MM.1S (cell line): ENCODE results near the gene SCD.

ENCODE experiments used
- DNase-seq: peaks from one replicate; pipeline ENCODE4 v3.0.0-alpha.2; 2015
- H2AFZ ChIP-seq: fragments of 300-600 bp; sonication (generic); 2 replicates; pipeline ENCODE4 v1.6.0; 2016; ENCODE audit warnings: antibody characterized with exemption, low read length
- H3F3A ChIP-seq: fragments of 300-600 bp; sonication (generic); 2 replicates; pipeline ENCODE4 v1.6.1; 2016; ENCODE audit warnings: mild to moderate bottlenecking, antibody characterized with exemption, low read length, moderate library complexity, mixed read lengths; ENCODE audit not compliant: insufficient read depth
- H3K27ac ChIP-seq: fragments of 300-600 bp; sonication (generic); 2 replicates; pipeline ENCODE4 v1.5.1; 2016; ENCODE audit warnings: mild to moderate bottlenecking, low read length
- H3K27me3 ChIP-seq: fragments of 300-600 bp; sonication (generic); replicated peaks from 2 replicates; pipeline ENCODE4 v1.6.0; 2016; ENCODE audit warnings: low read length; ENCODE audit not compliant: insufficient read depth
- H3K36me3 ChIP-seq: fragments of 300-600 bp; sonication (generic); replicated peaks from 2 replicates; pipeline ENCODE4 v1.6.1; 2016; ENCODE audit warnings: mild to moderate bottlenecking, low read length, mixed read lengths; ENCODE audit not compliant: insufficient read depth
- H3K4me1 ChIP-seq: fragments of 300-600 bp; sonication (generic); 2 replicates; pipeline ENCODE4 v1.6.1; 2016; ENCODE audit warnings: low read length, mixed read lengths
- H3K4me2 ChIP-seq: fragments of 300-600 bp; sonication (generic); 2 replicates; pipeline ENCODE4 v1.6.0; 2016; ENCODE audit warnings: low read depth, low read length
- H3K4me3 ChIP-seq: fragments of 300-600 bp; sonication (generic); 2 replicates; pipeline ENCODE4 v1.5.1; 2016; ENCODE audit warnings: low read length, mixed read lengths
- H3K79me2 ChIP-seq: fragments of 300-600 bp; sonication (generic); 2 replicates; pipeline ENCODE4 v1.6.1; 2016; ENCODE audit warnings: mixed run types, low read length, mixed read lengths
- H3K9ac ChIP-seq: fragments of 300-600 bp; sonication (generic); 2 replicates; pipeline ENCODE4 v1.6.1; 2016; ENCODE audit warnings: low read length, mixed read lengths
- H3K9me2 ChIP-seq: fragments of 300-600 bp; sonication (generic); replicated peaks from 2 replicates; pipeline ENCODE4 v1.6.1; 2016; ENCODE audit warnings: mild to moderate bottlenecking, low read length, mixed read lengths; ENCODE audit not compliant: insufficient read depth
- H3K9me3 ChIP-seq: fragments of 300-600 bp; sonication (generic); replicated peaks from 2 replicates; pipeline ENCODE4 v1.6.1; 2016; ENCODE audit warnings: mild to moderate bottlenecking, low read length, mixed read lengths; ENCODE audit not compliant: insufficient read depth
- H4K20me1 ChIP-seq: fragments of 300-600 bp; sonication (generic); 2 replicates; pipeline ENCODE4 v1.6.1; 2016; ENCODE audit warnings: mild to moderate bottlenecking, low read length, moderate library complexity, mixed read lengths; ENCODE audit not compliant: insufficient read depth
- EZH2 ChIP-seq: fragments of 300-600 bp; sonication (generic); optimal IDR thresholded peaks from 2 replicates; pipeline ENCODE3; 2017; ENCODE audit warnings: low read depth, mild to moderate bottlenecking, antibody characterized with exemption, low read length, mixed read lengths
- EZH2phosphoT487 ChIP-seq: fragments of 300-600 bp; sonication (generic); IDR thresholded peaks from 2 replicates; pipeline ENCODE4 v1.6.1; 2018; ENCODE audit warnings: antibody characterized with exemption, low read length
- TF ChIP-seq, protein P1 (sequence below): fragments of 300-600 bp; sonication (generic); IDR thresholded peaks from 2 replicates; pipeline ENCODE4 v1.5.1; 2016; ENCODE audit warnings: antibody characterized with exemption, low read length, mixed read lengths

Gene SCD

DNA sequence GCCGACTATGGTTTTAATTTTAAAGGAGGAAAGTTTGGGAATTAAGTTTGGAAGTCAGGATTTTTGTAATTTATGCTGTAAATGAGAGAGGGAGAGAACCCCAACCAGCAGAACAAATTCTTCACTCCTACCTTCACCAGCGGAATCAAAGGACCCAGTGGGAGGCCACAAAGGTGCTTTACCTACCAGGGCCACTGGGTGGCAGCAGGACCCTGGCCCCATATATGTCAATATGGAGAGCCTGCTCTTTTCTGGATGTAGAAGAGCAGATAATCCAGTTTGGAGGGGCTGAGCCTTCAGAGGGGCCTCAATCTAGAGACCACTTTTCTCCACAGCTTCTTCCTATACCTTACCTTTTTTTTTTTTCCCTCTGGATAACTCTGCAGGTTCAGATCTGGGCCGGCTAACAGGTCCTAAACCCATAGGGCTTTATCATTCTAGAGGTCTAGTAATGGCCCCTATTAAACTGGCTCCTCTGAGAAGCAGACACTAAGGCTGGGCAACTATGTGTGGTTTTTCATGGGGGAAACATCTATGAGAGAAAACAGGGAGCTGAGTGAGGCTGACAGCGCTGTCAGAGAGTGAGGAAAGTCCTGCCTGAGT lies 8.5 kb upstream of the SCD start:
- peaks cover 20% of the 10 kb centered on the region for H3K4me1 ChIP-seq
- peaks cover 12% of the 10 kb centered on the region; the same call in 1 of the 2 replicates for H3F3A ChIP-seq
- H4K20me1 ChIP-seq: no peaks in the 10 kb centered on the region
- no peaks in the 10 kb centered on the region for H3K79me2 ChIP-seq
- peak overlapping the region; percentile 28 for H2AFZ ChIP-seq
- peak; percentile 74 for DNase-seq
- no peaks in the 10 kb centered on the region for H3K9me2 ChIP-seq
- H3K4me2 ChIP-seq: peak overlapping the region; percentile 37
- H3K9ac ChIP-seq: peak overlapping the region; percentile 1; the same call in 1 of the 2 replicates
- no peaks in the 10 kb centered on the region for H3K27me3 ChIP-seq
- no peaks in the 10 kb centered on the region for H3K36me3 ChIP-seq
- H3K4me3 ChIP-seq: no peak overlapping the region
- TF ChIP-seq EZH2: no peak
- no peak for TF ChIP-seq EZH2phosphoT487
- TF ChIP-seq, protein P1, sequence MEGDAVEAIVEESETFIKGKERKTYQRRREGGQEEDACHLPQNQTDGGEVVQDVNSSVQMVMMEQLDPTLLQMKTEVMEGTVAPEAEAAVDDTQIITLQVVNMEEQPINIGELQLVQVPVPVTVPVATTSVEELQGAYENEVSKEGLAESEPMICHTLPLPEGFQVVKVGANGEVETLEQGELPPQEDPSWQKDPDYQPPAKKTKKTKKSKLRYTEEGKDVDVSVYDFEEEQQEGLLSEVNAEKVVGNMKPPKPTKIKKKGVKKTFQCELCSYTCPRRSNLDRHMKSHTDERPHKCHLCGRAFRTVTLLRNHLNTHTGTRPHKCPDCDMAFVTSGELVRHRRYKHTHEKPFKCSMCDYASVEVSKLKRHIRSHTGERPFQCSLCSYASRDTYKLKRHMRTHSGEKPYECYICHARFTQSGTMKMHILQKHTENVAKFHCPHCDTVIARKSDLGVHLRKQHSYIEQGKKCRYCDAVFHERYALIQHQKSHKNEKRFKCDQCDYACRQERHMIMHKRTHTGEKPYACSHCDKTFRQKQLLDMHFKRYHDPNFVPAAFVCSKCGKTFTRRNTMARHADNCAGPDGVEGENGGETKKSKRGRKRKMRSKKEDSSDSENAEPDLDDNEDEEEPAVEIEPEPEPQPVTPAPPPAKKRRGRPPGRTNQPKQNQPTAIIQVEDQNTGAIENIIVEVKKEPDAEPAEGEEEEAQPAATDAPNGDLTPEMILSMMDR: peak; percentile 85
- H3K9me3 ChIP-seq: no peaks in the 10 kb centered on the region
- peak overlapping the region; percentile 49; the same call in 1 of the 2 replicates for H3K27ac ChIP-seq

DNA sequence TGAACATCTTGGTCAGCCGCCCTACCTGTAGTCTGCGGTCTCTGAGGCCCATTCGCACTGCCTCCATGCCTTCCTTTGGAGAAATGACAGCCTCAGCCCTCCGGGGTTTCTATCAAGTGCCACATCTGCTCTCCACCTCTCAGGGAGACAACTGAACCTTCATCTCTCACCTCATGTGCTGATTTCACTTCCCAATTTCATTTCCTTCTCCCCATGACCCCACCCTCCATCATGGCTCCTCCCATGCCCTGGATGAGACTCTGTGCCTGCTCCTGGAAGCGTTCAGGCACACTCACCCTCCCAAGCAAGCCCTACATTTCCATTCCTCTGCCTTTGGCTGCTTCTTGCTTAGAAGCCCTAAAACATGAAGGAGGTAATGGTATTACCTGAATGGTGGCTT lies 7.8 kb upstream of the SCD start:
- peak overlapping the region; percentile 49; the same call in 1 of the 2 replicates for H3K27ac ChIP-seq
- peak overlapping the region; percentile 37 for H3K4me2 ChIP-seq
- no peaks in the 10 kb centered on the region for H3K9me3 ChIP-seq
- peak; percentile 34 for DNase-seq
- H3K36me3 ChIP-seq: no peaks in the 10 kb centered on the region
- H4K20me1 ChIP-seq: no peaks in the 10 kb centered on the region
- H3K79me2 ChIP-seq: no peaks in the 10 kb centered on the region
- H3K4me1 ChIP-seq: peaks cover 20% of the 10 kb centered on the region
- peaks cover 12% of the 10 kb centered on the region; the same call in 1 of the 2 replicates for H3F3A ChIP-seq
- no peak overlapping the region for H3K4me3 ChIP-seq
- no peaks in the 10 kb centered on the region for H3K27me3 ChIP-seq
- no peaks in the 10 kb centered on the region for H3K9me2 ChIP-seq
- H3K9ac ChIP-seq: peak overlapping the region; percentile 1; the same call in 1 of the 2 replicates
- peak overlapping the region; percentile 35; the same call in 1 of the 2 replicates for H2AFZ ChIP-seq
- TF ChIP-seq EZH2phosphoT487: no peak
- TF ChIP-seq, protein P1: no peak
- no peak for TF ChIP-seq EZH2

DNA sequence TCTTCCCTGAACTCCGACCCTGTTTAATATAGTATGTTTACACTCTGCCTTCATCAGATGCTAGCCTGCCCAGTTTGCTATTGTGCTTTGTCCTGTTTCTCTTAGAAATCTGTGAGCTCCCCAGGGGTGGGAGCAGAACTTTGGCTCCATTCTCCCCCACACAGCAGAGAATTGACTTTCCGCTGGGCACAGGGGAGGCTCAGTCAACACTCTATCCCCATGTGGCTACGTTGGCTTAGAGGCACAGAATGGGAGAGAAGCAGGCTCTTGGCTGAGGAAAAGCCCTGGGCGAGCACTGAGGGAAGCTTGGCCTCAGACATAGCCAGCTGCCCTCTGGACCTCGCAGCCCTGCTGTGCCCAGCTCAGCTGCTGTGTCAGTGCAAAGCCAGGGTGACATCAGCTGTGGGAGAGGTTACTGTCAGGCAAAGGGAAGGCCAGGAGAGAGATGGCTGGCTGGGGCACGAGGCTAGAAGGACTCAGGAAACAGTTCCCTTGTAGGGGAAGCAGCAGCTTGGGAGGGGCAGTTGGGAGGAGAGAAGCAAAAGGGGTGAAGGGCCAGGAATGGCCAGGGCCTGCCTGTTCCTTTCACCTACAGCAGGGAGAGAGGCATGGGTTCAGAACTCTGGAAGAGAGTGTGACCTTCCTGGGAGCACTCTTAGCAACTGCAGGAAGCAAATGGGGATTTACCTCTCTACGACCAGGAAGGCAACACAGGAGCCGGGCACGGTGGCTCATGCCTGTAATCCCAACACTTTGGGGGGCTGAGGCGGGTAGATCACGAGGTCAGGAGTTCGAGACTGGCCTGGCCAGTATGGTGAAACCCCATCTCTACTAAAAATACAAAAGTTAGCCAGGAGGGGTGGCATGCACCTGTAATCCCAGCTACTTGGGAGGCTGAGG lies 5.8 kb upstream of the SCD start:
- peaks cover 12% of the 10 kb centered on the region; the same call in 1 of the 2 replicates for H3F3A ChIP-seq
- no peaks in the 10 kb centered on the region for H3K79me2 ChIP-seq
- H3K9ac ChIP-seq: no peak overlapping the region
- no peak overlapping the region for H2AFZ ChIP-seq
- H3K9me2 ChIP-seq: no peaks in the 10 kb centered on the region
- H3K4me1 ChIP-seq: peaks cover 26% of the 10 kb centered on the region
- TF ChIP-seq, protein P1: no peak
- TF ChIP-seq EZH2: no peak
- TF ChIP-seq EZH2phosphoT487: no peak
- H3K27me3 ChIP-seq: no peaks in the 10 kb centered on the region
- no peak overlapping the region for H3K4me3 ChIP-seq
- no peak overlapping the region for H3K4me2 ChIP-seq
- no peaks in the 10 kb centered on the region for H3K36me3 ChIP-seq
- no peak overlapping the region for H3K27ac ChIP-seq
- no peaks in the 10 kb centered on the region for H4K20me1 ChIP-seq
- H3K9me3 ChIP-seq: no peaks in the 10 kb centered on the region
- no peak for DNase-seq
